PFSK-1 (cell line): Measurements from ENCODE around the gene C3orf49.

Experiments
- FOXP2 ChIP-seq: optimal IDR thresholded peaks from 2 replicates; pipeline ENCODE3; 2011; ENCODE audit warnings: borderline replicate concordance, control low read depth, inconsistent platforms; ENCODE audit not compliant: insufficient read depth; ENCODE audit errors: extremely low read length, extremely low read depth
- POLR2AphosphoS5 ChIP-seq: IDR thresholded peaks from 2 replicates; pipeline ENCODE4 v1.6.1; 2012; ENCODE audit warnings: low read depth, mild to moderate bottlenecking, control low read depth, low read length, moderate library complexity
- SIN3A ChIP-seq: IDR thresholded peaks from 2 replicates; pipeline ENCODE4 v1.6.1; 2012; ENCODE audit warnings: mild to moderate bottlenecking, low read length, moderate library complexity, borderline replicate concordance; ENCODE audit not compliant: insufficient read depth
- TAF1 ChIP-seq: IDR thresholded peaks from 2 replicates; pipeline ENCODE4 v1.6.1; 2012; ENCODE audit warnings: low read length, control low read depth, borderline replicate concordance; ENCODE audit not compliant: insufficient read depth
- TF ChIP-seq, protein P1 (sequence below), 2 experiments: IDR thresholded peaks; 2 replicates each; pipeline versions ENCODE4 v1.6.1 to v1.8.0; 2011 to 2012; ENCODE audit warnings: low read depth in 2 of 2, low read length in 2 of 2, control low read depth in 1 of 2, inconsistent platforms in 1 of 2, mild to moderate bottlenecking in 1 of 2, moderate library complexity in 1 of 2; ENCODE audit not compliant: insufficient read depth in 1 of 2

The C3orf49 gene

DNA sequence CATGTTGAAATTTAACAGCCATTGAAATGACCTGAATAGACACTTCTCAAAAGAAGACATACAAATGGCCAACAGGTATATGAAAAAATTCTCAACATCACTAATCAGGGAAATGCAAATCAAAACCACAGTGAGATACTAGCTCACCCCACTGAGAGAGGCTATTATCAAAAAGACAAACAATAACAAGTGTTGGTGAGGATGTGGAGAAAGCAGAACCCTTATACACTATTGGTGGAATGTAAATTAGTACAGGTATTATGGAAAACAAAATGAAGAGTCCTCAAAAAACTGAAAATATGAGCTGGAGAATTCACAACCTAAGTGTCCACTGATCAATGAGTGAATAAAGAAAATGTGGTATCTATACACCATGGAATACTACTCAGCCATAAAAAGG, 23.0 kb downstream of the C3orf49 start:
- no peak for TF ChIP-seq FOXP2

DNA sequence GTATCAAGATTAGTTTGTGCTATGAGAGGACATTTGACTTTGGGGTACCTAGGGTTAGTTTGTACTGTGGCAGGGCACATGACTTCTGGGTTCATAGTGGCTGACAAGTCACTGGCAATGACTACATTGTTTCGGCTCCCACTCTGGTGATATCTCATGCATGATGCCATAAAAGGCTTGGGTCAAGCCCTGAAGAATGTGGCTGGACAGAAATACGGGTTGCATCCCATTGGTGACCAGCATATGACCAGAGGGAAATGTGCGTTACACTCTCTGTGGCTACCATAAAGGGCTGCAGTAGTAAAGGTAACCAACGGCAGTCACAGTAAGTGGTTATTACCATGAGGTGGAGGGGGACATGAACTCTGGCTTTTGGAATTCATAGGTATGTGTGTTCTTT, 26.1 kb downstream of the C3orf49 start:
- TF ChIP-seq SIN3A (no peak), POLR2AphosphoS5 (no peak), FOXP2 (no peak), TAF1 (no peak)
- TF ChIP-seq, protein P1, sequence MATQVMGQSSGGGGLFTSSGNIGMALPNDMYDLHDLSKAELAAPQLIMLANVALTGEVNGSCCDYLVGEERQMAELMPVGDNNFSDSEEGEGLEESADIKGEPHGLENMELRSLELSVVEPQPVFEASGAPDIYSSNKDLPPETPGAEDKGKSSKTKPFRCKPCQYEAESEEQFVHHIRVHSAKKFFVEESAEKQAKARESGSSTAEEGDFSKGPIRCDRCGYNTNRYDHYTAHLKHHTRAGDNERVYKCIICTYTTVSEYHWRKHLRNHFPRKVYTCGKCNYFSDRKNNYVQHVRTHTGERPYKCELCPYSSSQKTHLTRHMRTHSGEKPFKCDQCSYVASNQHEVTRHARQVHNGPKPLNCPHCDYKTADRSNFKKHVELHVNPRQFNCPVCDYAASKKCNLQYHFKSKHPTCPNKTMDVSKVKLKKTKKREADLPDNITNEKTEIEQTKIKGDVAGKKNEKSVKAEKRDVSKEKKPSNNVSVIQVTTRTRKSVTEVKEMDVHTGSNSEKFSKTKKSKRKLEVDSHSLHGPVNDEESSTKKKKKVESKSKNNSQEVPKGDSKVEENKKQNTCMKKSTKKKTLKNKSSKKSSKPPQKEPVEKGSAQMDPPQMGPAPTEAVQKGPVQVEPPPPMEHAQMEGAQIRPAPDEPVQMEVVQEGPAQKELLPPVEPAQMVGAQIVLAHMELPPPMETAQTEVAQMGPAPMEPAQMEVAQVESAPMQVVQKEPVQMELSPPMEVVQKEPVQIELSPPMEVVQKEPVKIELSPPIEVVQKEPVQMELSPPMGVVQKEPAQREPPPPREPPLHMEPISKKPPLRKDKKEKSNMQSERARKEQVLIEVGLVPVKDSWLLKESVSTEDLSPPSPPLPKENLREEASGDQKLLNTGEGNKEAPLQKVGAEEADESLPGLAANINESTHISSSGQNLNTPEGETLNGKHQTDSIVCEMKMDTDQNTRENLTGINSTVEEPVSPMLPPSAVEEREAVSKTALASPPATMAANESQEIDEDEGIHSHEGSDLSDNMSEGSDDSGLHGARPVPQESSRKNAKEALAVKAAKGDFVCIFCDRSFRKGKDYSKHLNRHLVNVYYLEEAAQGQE (IDR thresholded peaks at IDR 0.05; ENCODE audit: insufficient read depth in 1 of 2, low read depth in 2 of 2, low read length in 2 of 2), result no peak

DNA sequence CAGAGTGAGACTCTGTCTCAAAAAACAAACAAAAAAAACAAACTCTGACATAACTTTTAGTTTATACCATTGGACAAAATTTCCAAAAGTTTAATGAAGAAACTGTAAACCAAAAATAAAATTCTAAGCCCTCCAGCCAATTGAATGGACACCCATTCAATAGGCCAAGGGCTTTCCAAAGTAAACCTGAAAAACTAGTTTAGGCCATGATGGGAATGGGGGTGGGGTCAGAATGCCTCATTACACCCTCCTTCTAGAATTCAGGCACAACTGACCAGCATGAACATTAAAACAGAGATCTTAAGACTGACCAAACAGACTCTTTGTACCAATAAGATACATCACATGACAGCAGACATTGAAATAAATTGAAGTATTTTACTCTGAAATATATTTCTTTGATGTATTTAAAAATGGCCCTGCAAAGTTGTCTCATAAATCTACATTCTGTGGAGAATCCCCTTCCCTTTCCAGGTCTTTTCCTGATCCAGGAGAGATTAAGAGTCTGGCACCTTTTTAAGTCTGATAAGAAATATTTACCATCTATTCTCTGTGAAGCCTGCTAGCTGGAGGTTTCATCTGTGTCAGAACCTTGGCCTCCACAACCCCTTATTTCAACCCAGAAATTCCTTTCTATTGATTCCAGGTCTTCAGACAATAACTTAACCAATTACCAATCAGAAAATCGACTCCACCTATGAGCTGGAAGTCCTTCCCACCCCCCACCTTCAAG, 28.8 kb downstream of the C3orf49 start:
- no peak for TF ChIP-seq SIN3A
- TF ChIP-seq TAF1, result no peak
- TF ChIP-seq POLR2AphosphoS5, result no peak
- TF ChIP-seq, protein P1 (IDR thresholded peaks at IDR 0.05; ENCODE audit: insufficient read depth in 1 of 2, low read depth in 2 of 2, low read length in 2 of 2), result no peak
- no peak for TF ChIP-seq FOXP2

DNA sequence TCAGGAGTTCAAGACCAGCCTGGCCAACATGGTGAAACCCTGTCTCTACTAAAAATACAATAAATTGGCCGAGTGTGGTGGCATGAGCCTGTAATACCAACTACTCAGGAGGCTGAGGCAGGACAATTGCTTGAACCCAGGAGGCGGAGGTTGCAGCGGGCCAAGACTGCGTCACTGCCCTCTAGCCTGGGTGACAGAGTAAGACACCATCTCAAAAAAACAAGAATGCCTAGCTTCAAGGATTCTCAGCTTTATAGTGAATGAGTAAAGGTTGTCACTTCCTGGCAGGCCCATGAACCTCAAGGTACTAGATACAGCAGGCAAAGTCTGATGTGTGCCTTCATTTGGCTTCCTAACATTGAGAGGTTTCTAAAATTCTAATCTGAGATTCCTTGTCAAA, 30.1 kb downstream of the C3orf49 start:
- no peak for TF ChIP-seq POLR2AphosphoS5
- TF ChIP-seq SIN3A, result no peak
- no peak for TF ChIP-seq TAF1
- TF ChIP-seq, protein P1 (IDR thresholded peaks at IDR 0.05; ENCODE audit: insufficient read depth in 1 of 2, low read depth in 2 of 2, low read length in 2 of 2), result no peak
- TF ChIP-seq FOXP2, result no peak

DNA sequence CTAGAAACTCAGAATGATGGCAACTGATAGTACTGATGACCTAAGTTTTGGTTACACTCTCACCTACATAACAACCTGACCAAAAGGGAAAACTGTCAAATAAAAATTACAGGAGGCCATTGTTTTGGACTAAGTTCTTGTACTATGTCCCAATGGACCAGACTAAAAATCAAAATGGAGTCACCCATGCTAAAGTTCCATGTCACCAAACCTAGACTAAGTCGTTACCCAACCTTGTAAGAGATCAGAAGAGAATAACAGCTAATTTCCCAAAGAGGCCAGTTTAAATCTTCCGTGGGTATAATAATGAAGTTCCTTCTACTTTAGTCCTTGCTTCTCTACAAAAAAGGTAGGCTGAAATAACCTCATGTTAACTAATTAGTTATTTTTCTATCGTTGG, 32.2 kb downstream of the C3orf49 start:
- TF ChIP-seq, protein P1 (IDR thresholded peaks at IDR 0.05; ENCODE audit: insufficient read depth in 1 of 2, low read depth in 2 of 2, low read length in 2 of 2), result no peak
- no peak for TF ChIP-seq TAF1
- TF ChIP-seq SIN3A, result no peak
- TF ChIP-seq FOXP2, result no peak
- no peak for TF ChIP-seq POLR2AphosphoS5
